ENCODE results near the gene FZD2. TPM values are rescaled to one million over a fixed set of nuclear protein-coding genes. Genes with fewer than 3 reads are reported as not detected.
"Not testable (repeated sequence)": the region's sequence is repeated elsewhere in the genome, so short reads cannot be mapped to it uniquely, and the experiment has no call there.

FZD2 gene
- total RNA-seq, 1 experiment from 2014 or later: 28.3 TPM

- H3K36me3 ChIP-seq (replicated peaks; ENCODE audit: control insufficient read depth, insufficient read depth, low read length): no peaks in the 10 kb centered on the region
- no peak overlapping the region for H3K4me3 ChIP-seq (ENCODE audit: insufficient read depth, low read depth, low read length)
- DNase-seq: no peak
- 0 out of 2 replicates have a peak, but pooled peaks cover 1% of the 10 kb centered on the region for H3K27me3 ChIP-seq (ENCODE audit: control insufficient read depth, insufficient read depth, low read length)
Measured at GRCh38 chr17:44585315-44585714, 28.0 kb downstream of the FZD2 start.

GRCh38 chr17:44587339-44587738 is 30.1 kb downstream of the FZD2 start:
- H3K27me3 ChIP-seq (ENCODE audit: control insufficient read depth, insufficient read depth, low read length): 0 out of 2 replicates have a peak, but pooled peaks cover 1% of the 10 kb centered on the region
- DNase-seq: no peak
- no peaks in the 10 kb centered on the region for H3K36me3 ChIP-seq (replicated peaks; ENCODE audit: control insufficient read depth, insufficient read depth, low read length)
- no peak overlapping the region for H3K4me3 ChIP-seq (ENCODE audit: insufficient read depth, low read depth, low read length)

- DNase-seq: no peak
Measured at GRCh38 chr17:44589316-44590071, 32.2 kb downstream of the FZD2 start.

GRCh38 chr17:44590072-44590462 is 32.8 kb downstream of the FZD2 start:
- not testable (repeated sequence) for DNase-seq; H3K4me3 ChIP-seq (ENCODE audit: insufficient read depth, low read depth, low read length); H3K36me3 ChIP-seq (replicated peaks; ENCODE audit: control insufficient read depth, insufficient read depth, low read length); H3K27me3 ChIP-seq (ENCODE audit: control insufficient read depth, insufficient read depth, low read length)

More at GRCh38 chr17:44589316-44590071, 32.2 kb downstream of the FZD2 start:
- no peaks in the 10 kb centered on the region for H3K36me3 ChIP-seq (replicated peaks; ENCODE audit: control insufficient read depth, insufficient read depth, low read length)
- H3K4me3 ChIP-seq (ENCODE audit: insufficient read depth, low read depth, low read length): no peak overlapping the region
- H3K27me3 ChIP-seq (ENCODE audit: control insufficient read depth, insufficient read depth, low read length): 0 out of 2 replicates have a peak, but pooled peaks cover 1% of the 10 kb centered on the region

- DNase-seq; H3K27me3 ChIP-seq (ENCODE audit: control insufficient read depth, insufficient read depth, low read length); H3K36me3 ChIP-seq (replicated peaks; ENCODE audit: control insufficient read depth, insufficient read depth, low read length); H3K4me3 ChIP-seq (ENCODE audit: insufficient read depth, low read depth, low read length): not testable (repeated sequence)
Measured at GRCh38 chr17:44590762-44591161, 33.5 kb downstream of the FZD2 start.

GRCh38 chr17:44591206-44591605 is 33.9 kb downstream of the FZD2 start:
- Histone ChIP-seq H3K36me3 (replicated peaks; ENCODE audit: control insufficient read depth, insufficient read depth, low read length) (no peaks in the 10 kb centered on the region), H3K27me3 (ENCODE audit: control insufficient read depth, insufficient read depth, low read length) (0 out of 2 replicates have a peak, but pooled peaks cover 1% of the 10 kb centered on the region), H3K4me3 (ENCODE audit: insufficient read depth, low read depth, low read length) (no peak overlapping the region)
- DNase-seq: no peak

GRCh38 chr17:44593156-44593555 is 35.9 kb downstream of the FZD2 start:
- DNase-seq: no peak
- Histone ChIP-seq H3K27me3 (ENCODE audit: control insufficient read depth, insufficient read depth, low read length) (0 out of 2 replicates have a peak, but pooled peaks cover 1% of the 10 kb centered on the region), H3K36me3 (replicated peaks; ENCODE audit: control insufficient read depth, insufficient read depth, low read length) (no peaks in the 10 kb centered on the region), H3K4me3 (ENCODE audit: insufficient read depth, low read depth, low read length) (no peak overlapping the region)

- no peaks in the 10 kb centered on the region for H3K36me3 ChIP-seq (replicated peaks; ENCODE audit: control insufficient read depth, insufficient read depth, low read length)
- no peak overlapping the region for H3K4me3 ChIP-seq (ENCODE audit: insufficient read depth, low read depth, low read length)
- H3K27me3 ChIP-seq (ENCODE audit: control insufficient read depth, insufficient read depth, low read length): no peaks in the 10 kb centered on the region
- no peak for DNase-seq
Measured at GRCh38 chr17:44595216-44595775, 38.0 kb downstream of the FZD2 start.

- H3K36me3 ChIP-seq (replicated peaks; ENCODE audit: control insufficient read depth, insufficient read depth, low read length): no peaks in the 10 kb centered on the region
- H3K27me3 ChIP-seq (ENCODE audit: control insufficient read depth, insufficient read depth, low read length): no peaks in the 10 kb centered on the region
- H3K4me3 ChIP-seq (ENCODE audit: insufficient read depth, low read depth, low read length): no peak overlapping the region
- no peak for DNase-seq
Measured at GRCh38 chr17:44598329-44598728, 41.0 kb downstream of the FZD2 start.

- DNase-seq: no peak
- Histone ChIP-seq H3K27me3 (ENCODE audit: control insufficient read depth, insufficient read depth, low read length) (no peaks in the 10 kb centered on the region), H3K36me3 (replicated peaks; ENCODE audit: control insufficient read depth, insufficient read depth, low read length) (no peaks in the 10 kb centered on the region), H3K4me3 (ENCODE audit: insufficient read depth, low read depth, low read length) (no peak overlapping the region)
Measured at GRCh38 chr17:44598932-44599297, 41.6 kb downstream of the FZD2 start.

- Histone ChIP-seq H3K27me3 (ENCODE audit: control insufficient read depth, insufficient read depth, low read length) (no peaks in the 10 kb centered on the region), H3K36me3 (replicated peaks; ENCODE audit: control insufficient read depth, insufficient read depth, low read length) (no peaks in the 10 kb centered on the region), H3K4me3 (ENCODE audit: insufficient read depth, low read depth, low read length) (no peak overlapping the region)
- DNase-seq: peak; percentile 71
Measured at GRCh38 chr17:44599298-44600175, 42.3 kb downstream of the FZD2 start.

GRCh38 chr17:44601539-44601938 is 44.3 kb downstream of the FZD2 start:
- H3K27me3 ChIP-seq (ENCODE audit: control insufficient read depth, insufficient read depth, low read length): no peaks in the 10 kb centered on the region
- no peak overlapping the region for H3K4me3 ChIP-seq (ENCODE audit: insufficient read depth, low read depth, low read length)
- DNase-seq: no peak
- H3K36me3 ChIP-seq (replicated peaks; ENCODE audit: control insufficient read depth, insufficient read depth, low read length): no peaks in the 10 kb centered on the region

GRCh38 chr17:44601973-44602372 is 44.7 kb downstream of the FZD2 start:
- Histone ChIP-seq H3K4me3 (ENCODE audit: insufficient read depth, low read depth, low read length) (no peak overlapping the region), H3K36me3 (replicated peaks; ENCODE audit: control insufficient read depth, insufficient read depth, low read length) (no peaks in the 10 kb centered on the region), H3K27me3 (ENCODE audit: control insufficient read depth, insufficient read depth, low read length) (no peaks in the 10 kb centered on the region)
- no peak for DNase-seq

GRCh38 chr17:44602390-44602789 is 45.1 kb downstream of the FZD2 start:
- Histone ChIP-seq H3K27me3 (ENCODE audit: control insufficient read depth, insufficient read depth, low read length) (no peaks in the 10 kb centered on the region), H3K36me3 (replicated peaks; ENCODE audit: control insufficient read depth, insufficient read depth, low read length) (no peaks in the 10 kb centered on the region), H3K4me3 (ENCODE audit: insufficient read depth, low read depth, low read length) (no peak overlapping the region)
- no peak for DNase-seq

- Histone ChIP-seq H3K36me3 (replicated peaks; ENCODE audit: control insufficient read depth, insufficient read depth, low read length) (no peaks in the 10 kb centered on the region), H3K27me3 (ENCODE audit: control insufficient read depth, insufficient read depth, low read length) (no peaks in the 10 kb centered on the region), H3K4me3 (ENCODE audit: insufficient read depth, low read depth, low read length) (no peak overlapping the region)
- no peak for DNase-seq
Measured at GRCh38 chr17:44602970-44603369, 45.7 kb downstream of the FZD2 start.
